ENCODE data around the gene RNF41.

The RNF41 gene

DNA sequence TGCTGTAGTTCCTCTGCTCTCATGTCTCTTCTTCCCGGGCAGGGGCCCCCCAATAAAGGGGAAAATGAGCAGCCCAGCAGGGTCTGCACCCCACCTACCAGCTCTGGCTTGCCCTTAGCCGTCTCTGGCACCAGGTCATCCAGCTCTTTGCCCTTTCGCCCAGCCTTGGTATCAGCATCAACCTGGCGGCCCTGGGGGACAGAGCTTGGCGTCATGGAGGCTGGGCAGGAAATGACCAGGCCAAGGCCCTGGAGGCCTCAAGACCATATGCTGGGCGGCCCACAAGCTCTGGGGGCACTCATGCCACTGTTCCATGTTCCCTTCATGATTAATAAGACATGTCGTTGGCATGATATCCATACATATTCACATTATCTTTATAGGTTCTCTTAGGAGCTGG, 48.9 kb downstream of the RNF41 start:
- no peak overlapping the region for H3K9ac ChIP-seq (ENCODE audit: low read length)
- H3F3A ChIP-seq (ENCODE audit: insufficient read depth, low read length) = 0 out of 2 replicates have a peak, but pooled peaks cover 4% of the 10 kb centered on the region
- H3K4me2 ChIP-seq (ENCODE audit: low read depth, low read length) = no peak overlapping the region
- H3K36me3 ChIP-seq (replicated peaks; ENCODE audit: insufficient read depth, low read length) = no peaks in the 10 kb centered on the region
- no peaks in the 10 kb centered on the region for H3K9me2 ChIP-seq (replicated peaks; ENCODE audit: insufficient read depth, low read length)
- no peak overlapping the region for H3K4me3 ChIP-seq (ENCODE audit: low read length)
- no peaks in the 10 kb centered on the region for H3K27me3 ChIP-seq (replicated peaks; ENCODE audit: insufficient read depth, low read length)
- H3K4me1 ChIP-seq (ENCODE audit: low read length) = no peaks in the 10 kb centered on the region
- DNase-seq = no peak
- H3K9me3 ChIP-seq (replicated peaks; ENCODE audit: insufficient read depth, low read length) = no peaks in the 10 kb centered on the region
- TF ChIP-seq EZH2phosphoT487 (IDR thresholded peaks at IDR 0.05; ENCODE audit: low read length) = no peak
- TF ChIP-seq, protein P1, sequence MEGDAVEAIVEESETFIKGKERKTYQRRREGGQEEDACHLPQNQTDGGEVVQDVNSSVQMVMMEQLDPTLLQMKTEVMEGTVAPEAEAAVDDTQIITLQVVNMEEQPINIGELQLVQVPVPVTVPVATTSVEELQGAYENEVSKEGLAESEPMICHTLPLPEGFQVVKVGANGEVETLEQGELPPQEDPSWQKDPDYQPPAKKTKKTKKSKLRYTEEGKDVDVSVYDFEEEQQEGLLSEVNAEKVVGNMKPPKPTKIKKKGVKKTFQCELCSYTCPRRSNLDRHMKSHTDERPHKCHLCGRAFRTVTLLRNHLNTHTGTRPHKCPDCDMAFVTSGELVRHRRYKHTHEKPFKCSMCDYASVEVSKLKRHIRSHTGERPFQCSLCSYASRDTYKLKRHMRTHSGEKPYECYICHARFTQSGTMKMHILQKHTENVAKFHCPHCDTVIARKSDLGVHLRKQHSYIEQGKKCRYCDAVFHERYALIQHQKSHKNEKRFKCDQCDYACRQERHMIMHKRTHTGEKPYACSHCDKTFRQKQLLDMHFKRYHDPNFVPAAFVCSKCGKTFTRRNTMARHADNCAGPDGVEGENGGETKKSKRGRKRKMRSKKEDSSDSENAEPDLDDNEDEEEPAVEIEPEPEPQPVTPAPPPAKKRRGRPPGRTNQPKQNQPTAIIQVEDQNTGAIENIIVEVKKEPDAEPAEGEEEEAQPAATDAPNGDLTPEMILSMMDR (IDR thresholded peaks at IDR 0.05; ENCODE audit: low read length) = no peak
- TF ChIP-seq EZH2 (optimal IDR thresholded peaks at IDR 0.05; ENCODE audit: low read depth, low read length) = no peak
- H4K20me1 ChIP-seq (ENCODE audit: insufficient read depth, low read length) = no peaks in the 10 kb centered on the region
- no peak overlapping the region for H3K27ac ChIP-seq (ENCODE audit: low read length)
- no peak overlapping the region for H2AFZ ChIP-seq (ENCODE audit: low read length)
- no peaks in the 10 kb centered on the region for H3K79me2 ChIP-seq (ENCODE audit: low read length)

DNA sequence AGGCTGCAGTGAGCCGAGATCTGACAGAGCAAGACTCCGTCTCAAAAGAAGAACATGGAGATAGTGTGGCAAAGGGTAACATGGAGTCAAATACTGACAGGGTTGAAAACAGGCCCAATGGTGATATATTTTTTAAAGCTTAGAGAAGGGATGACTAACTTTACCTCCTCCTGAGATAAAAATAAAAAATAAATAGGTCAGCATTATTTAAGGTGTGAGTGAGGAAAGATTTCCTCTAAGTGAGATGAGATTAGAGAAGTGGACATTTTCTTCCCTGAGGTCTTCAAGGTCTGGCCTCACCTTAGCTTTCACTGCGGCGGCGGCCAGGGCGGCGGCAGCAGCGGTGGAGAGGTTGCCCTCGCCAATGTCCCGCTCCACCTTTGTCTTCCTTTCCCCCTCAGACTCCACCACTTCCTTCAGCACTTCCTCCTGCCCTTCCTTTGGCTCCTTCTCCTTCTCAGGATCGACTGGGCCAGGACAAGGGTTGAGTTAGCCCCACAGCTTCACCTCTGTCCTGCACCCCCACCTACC, 52.4 kb downstream of the RNF41 start:
- H3K36me3 ChIP-seq (replicated peaks; ENCODE audit: insufficient read depth, low read length) = no peaks in the 10 kb centered on the region
- H3K9me2 ChIP-seq (replicated peaks; ENCODE audit: insufficient read depth, low read length) = no peaks in the 10 kb centered on the region
- no peaks in the 10 kb centered on the region for H4K20me1 ChIP-seq (ENCODE audit: insufficient read depth, low read length)
- H3K79me2 ChIP-seq (ENCODE audit: low read length) = no peaks in the 10 kb centered on the region
- TF ChIP-seq EZH2phosphoT487 (IDR thresholded peaks at IDR 0.05; ENCODE audit: low read length) (no peak), EZH2 (optimal IDR thresholded peaks at IDR 0.05; ENCODE audit: low read depth, low read length) (no peak)
- TF ChIP-seq, protein P1 (IDR thresholded peaks at IDR 0.05; ENCODE audit: low read length) = no peak
- DNase-seq = no peak
- no peak overlapping the region for H3K4me3 ChIP-seq (ENCODE audit: low read length)
- H3K9ac ChIP-seq (ENCODE audit: low read length) = no peak overlapping the region
- no peak overlapping the region for H2AFZ ChIP-seq (ENCODE audit: low read length)
- H3K4me2 ChIP-seq (ENCODE audit: low read depth, low read length) = no peak overlapping the region
- no peaks in the 10 kb centered on the region for H3K4me1 ChIP-seq (ENCODE audit: low read length)
- H3K9me3 ChIP-seq (replicated peaks; ENCODE audit: insufficient read depth, low read length) = no peaks in the 10 kb centered on the region
- H3K27me3 ChIP-seq (replicated peaks; ENCODE audit: insufficient read depth, low read length) = no peaks in the 10 kb centered on the region
- no peak overlapping the region for H3K27ac ChIP-seq (ENCODE audit: low read length)
- 0 out of 2 replicates have a peak, but pooled peaks cover 4% of the 10 kb centered on the region for H3F3A ChIP-seq (ENCODE audit: insufficient read depth, low read length)

DNA sequence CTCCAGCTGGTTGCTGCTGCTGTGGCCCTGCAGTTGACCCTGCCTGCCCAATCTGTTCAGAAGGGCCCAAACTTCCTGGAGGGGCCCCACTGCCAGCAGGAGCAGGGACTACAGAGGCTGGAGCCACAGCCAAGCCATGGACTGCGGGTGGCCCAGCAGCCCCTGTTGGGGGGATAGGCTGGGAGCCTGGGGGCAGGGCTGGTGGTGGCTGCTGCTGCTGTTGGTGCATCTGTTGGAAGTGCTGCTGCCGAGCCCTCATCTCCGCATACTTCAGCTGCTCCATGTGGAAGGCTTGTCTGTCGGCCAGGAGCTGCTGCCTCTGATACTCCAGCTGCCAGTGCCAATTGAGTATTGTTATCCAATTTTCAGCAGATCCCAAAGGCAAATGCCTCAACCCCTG, 56.4 kb downstream of the RNF41 start:
- Histone ChIP-seq H3K27ac (ENCODE audit: low read length) (no peak overlapping the region), H3K36me3 (replicated peaks; ENCODE audit: insufficient read depth, low read length) (peaks cover 7% of the 10 kb centered on the region; the same call in 1 of the 2 replicates), H3K9me3 (replicated peaks; ENCODE audit: insufficient read depth, low read length) (no peaks in the 10 kb centered on the region), H3K9ac (ENCODE audit: low read length) (no peak overlapping the region), H3F3A (ENCODE audit: insufficient read depth, low read length) (peaks cover 32% of the 10 kb centered on the region), H4K20me1 (ENCODE audit: insufficient read depth, low read length) (peaks cover 3% of the 10 kb centered on the region; the same call in 1 of the 2 replicates), H3K9me2 (replicated peaks; ENCODE audit: insufficient read depth, low read length) (no peaks in the 10 kb centered on the region), H3K79me2 (ENCODE audit: low read length) (peaks cover 23% of the 10 kb centered on the region), H3K4me1 (ENCODE audit: low read length) (peaks cover 6% of the 10 kb centered on the region), H2AFZ (ENCODE audit: low read length) (no peak overlapping the region), H3K4me3 (ENCODE audit: low read length) (no peak overlapping the region), H3K27me3 (replicated peaks; ENCODE audit: insufficient read depth, low read length) (no peaks in the 10 kb centered on the region), H3K4me2 (ENCODE audit: low read depth, low read length) (no peak overlapping the region)
- DNase-seq = no peak
- TF ChIP-seq EZH2 (optimal IDR thresholded peaks at IDR 0.05; ENCODE audit: low read depth, low read length) (no peak), EZH2phosphoT487 (IDR thresholded peaks at IDR 0.05; ENCODE audit: low read length) (no peak)
- TF ChIP-seq, protein P1 (IDR thresholded peaks at IDR 0.05; ENCODE audit: low read length) = no peak
